ENCODE results near the gene SLC44A4.
"Not testable (repeated sequence)": the region's sequence is repeated elsewhere in the genome, so short reads cannot be mapped to it uniquely, and the experiment has no call there.

Gene SLC44A4

DNA sequence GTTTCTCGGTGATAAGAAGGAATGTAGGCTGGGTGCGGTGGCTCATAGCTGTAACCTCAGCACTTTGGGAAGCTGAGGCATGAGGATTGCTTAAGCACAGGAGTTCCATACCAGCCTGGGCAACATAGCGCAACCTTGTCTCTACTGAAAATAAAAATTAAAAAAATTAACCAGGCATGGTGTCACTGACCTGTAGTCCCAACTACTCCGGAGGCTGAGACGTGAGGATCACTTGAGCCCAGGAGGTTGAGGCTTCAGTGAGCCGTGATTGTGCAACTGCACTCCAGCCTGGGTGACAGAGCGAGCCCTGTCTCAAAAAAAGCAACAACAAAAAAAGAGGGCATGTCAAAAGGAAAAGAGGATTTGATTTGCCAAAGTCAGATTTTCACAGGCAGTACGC lies 20.1 kb downstream of the SLC44A4 start:
- H2AFZ ChIP-seq (ENCODE audit: low read depth, low read length) = no peak overlapping the region
- no peaks in the 10 kb centered on the region for H3K27me3 ChIP-seq (ENCODE audit: low read depth, low read length)
- H3K27ac ChIP-seq (ENCODE audit: low read length) = no peak overlapping the region
- H3K4me3 ChIP-seq (ENCODE audit: low read length) = no peak overlapping the region
- H3K79me2 ChIP-seq (ENCODE audit: low read length) = peaks cover 6% of the 10 kb centered on the region
- TF ChIP-seq, protein P1, sequence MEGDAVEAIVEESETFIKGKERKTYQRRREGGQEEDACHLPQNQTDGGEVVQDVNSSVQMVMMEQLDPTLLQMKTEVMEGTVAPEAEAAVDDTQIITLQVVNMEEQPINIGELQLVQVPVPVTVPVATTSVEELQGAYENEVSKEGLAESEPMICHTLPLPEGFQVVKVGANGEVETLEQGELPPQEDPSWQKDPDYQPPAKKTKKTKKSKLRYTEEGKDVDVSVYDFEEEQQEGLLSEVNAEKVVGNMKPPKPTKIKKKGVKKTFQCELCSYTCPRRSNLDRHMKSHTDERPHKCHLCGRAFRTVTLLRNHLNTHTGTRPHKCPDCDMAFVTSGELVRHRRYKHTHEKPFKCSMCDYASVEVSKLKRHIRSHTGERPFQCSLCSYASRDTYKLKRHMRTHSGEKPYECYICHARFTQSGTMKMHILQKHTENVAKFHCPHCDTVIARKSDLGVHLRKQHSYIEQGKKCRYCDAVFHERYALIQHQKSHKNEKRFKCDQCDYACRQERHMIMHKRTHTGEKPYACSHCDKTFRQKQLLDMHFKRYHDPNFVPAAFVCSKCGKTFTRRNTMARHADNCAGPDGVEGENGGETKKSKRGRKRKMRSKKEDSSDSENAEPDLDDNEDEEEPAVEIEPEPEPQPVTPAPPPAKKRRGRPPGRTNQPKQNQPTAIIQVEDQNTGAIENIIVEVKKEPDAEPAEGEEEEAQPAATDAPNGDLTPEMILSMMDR (IDR thresholded peaks at IDR 0.05; ENCODE audit: low read depth, low read length) = no peak
- no peak for TF ChIP-seq EZH2phosphoT487 (IDR thresholded peaks at IDR 0.05; ENCODE audit: low read depth)
- H3K9ac ChIP-seq (ENCODE audit: low read length) = no peak overlapping the region
- H4K20me1 ChIP-seq (ENCODE audit: insufficient read depth, low read length) = no peaks in the 10 kb centered on the region
- peaks cover 5% of the 10 kb centered on the region for H3K4me1 ChIP-seq (ENCODE audit: low read length)
- H3K9me3 ChIP-seq (ENCODE audit: insufficient read depth, low read length) = no peaks in the 10 kb centered on the region
- no peak overlapping the region for H3K4me2 ChIP-seq (ENCODE audit: low read length)
- peaks cover 3% of the 10 kb centered on the region for H3K36me3 ChIP-seq (replicated peaks; ENCODE audit: low read depth, low read length)

DNA sequence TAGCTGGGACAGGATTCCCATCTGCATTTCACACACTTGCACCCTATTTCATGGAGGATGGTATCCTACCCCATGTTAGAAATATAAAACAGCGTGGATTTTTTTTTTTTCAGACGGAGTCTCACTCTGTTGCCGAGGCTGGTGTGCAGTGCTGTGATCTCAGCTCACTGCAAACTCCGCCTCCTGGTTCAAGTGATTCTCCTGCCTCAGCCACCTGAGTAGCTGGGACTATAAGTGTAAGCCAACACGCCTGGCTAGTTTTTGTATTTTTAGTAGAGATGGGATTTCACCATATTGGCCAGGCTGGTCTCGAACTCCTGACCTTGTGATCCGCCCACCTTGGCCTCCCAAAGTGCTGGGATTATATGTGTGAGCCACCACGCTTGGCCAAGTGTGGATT lies 21.0 kb downstream of the SLC44A4 start:
- H3K4me3 ChIP-seq (ENCODE audit: low read length); H3K4me1 ChIP-seq (ENCODE audit: low read length); H3K9me3 ChIP-seq (ENCODE audit: insufficient read depth, low read length); H3K27me3 ChIP-seq (ENCODE audit: low read depth, low read length); H3K4me2 ChIP-seq (ENCODE audit: low read length); H3K79me2 ChIP-seq (ENCODE audit: low read length); H4K20me1 ChIP-seq (ENCODE audit: insufficient read depth, low read length); H3K27ac ChIP-seq (ENCODE audit: low read length); H3K36me3 ChIP-seq (replicated peaks; ENCODE audit: low read depth, low read length); H2AFZ ChIP-seq (ENCODE audit: low read depth, low read length); H3K9ac ChIP-seq (ENCODE audit: low read length): not testable (repeated sequence)

DNA sequence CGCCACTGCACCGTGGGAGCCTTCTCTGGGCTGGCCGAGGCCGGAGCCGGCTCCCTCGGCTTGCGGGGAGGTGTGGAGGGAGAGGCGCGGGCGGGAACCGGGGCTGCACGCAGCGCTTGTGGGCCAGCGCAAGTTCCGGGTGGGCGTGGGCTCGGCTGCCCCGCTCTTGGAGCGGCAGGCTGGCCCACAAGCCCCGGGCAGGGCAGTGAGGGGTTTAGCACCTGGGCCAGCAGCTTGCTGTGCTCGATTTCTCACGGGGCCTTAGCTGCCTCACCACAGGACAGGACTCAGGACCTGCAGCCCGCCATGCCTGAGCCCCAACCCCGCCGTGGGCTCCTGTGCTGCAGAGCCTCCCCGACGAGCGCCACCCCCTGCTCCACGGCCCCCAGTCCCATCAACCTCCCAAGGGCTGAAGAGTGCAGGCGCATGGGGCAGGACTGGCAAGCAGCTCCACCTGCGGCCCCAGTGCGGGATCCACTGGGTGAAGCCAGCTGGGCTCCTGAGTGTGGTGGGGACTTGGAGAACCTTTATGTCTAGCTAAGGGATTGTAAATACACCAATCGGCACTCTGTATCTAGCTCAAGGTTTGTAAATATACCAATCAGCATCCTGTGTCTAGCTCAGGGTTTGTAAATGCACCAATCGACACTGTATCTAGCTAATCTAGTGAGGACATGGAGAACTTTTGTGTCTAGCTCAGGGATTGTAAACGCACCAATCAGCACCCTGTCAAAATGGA lies 26.6 kb downstream of the SLC44A4 start:
- not testable (repeated sequence) for H3K4me1 ChIP-seq (ENCODE audit: low read length); H3K4me2 ChIP-seq (ENCODE audit: low read length); H2AFZ ChIP-seq (ENCODE audit: low read depth, low read length); H3K27ac ChIP-seq (ENCODE audit: low read length); H3K36me3 ChIP-seq (replicated peaks; ENCODE audit: low read depth, low read length); H3K9me3 ChIP-seq (ENCODE audit: insufficient read depth, low read length); H3K9ac ChIP-seq (ENCODE audit: low read length); H3K79me2 ChIP-seq (ENCODE audit: low read length); H4K20me1 ChIP-seq (ENCODE audit: insufficient read depth, low read length); H3K27me3 ChIP-seq (ENCODE audit: low read depth, low read length); H3K4me3 ChIP-seq (ENCODE audit: low read length)

DNA sequence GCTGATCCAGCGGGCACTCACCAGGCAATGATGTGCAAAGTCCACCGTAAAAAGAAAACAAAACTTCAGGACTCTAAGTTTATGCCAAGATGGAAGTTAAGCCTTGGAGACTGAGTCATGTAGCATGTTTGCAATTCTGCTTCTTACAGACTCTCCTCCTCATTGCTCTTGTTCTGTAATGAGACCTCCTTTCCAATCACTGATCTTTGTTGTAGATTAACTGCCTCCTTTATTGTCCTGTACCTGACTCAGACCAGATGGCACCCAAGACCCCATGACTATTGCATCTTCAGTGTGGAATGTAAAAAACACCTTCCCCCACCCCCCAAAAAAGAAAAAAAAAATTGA lies 27.3 kb downstream of the SLC44A4 start:
- no peak overlapping the region for H2AFZ ChIP-seq (ENCODE audit: low read depth, low read length)
- no peaks in the 10 kb centered on the region for H4K20me1 ChIP-seq (ENCODE audit: insufficient read depth, low read length)
- no peak overlapping the region for H3K27ac ChIP-seq (ENCODE audit: low read length)
- no peaks in the 10 kb centered on the region for H3K9me3 ChIP-seq (ENCODE audit: insufficient read depth, low read length)
- H3K4me2 ChIP-seq (ENCODE audit: low read length) = no peak overlapping the region
- no peaks in the 10 kb centered on the region for H3K4me1 ChIP-seq (ENCODE audit: low read length)
- H3K36me3 ChIP-seq (replicated peaks; ENCODE audit: low read depth, low read length) = no peaks in the 10 kb centered on the region
- H3K27me3 ChIP-seq (ENCODE audit: low read depth, low read length) = no peaks in the 10 kb centered on the region
- no peak overlapping the region for H3K9ac ChIP-seq (ENCODE audit: low read length)
- TF ChIP-seq, protein P1 (IDR thresholded peaks at IDR 0.05; ENCODE audit: low read depth, low read length) = no peak
- no peak for TF ChIP-seq EZH2phosphoT487 (IDR thresholded peaks at IDR 0.05; ENCODE audit: low read depth)
- no peak overlapping the region for H3K4me3 ChIP-seq (ENCODE audit: low read length)
- no peaks in the 10 kb centered on the region for H3K79me2 ChIP-seq (ENCODE audit: low read length)

DNA sequence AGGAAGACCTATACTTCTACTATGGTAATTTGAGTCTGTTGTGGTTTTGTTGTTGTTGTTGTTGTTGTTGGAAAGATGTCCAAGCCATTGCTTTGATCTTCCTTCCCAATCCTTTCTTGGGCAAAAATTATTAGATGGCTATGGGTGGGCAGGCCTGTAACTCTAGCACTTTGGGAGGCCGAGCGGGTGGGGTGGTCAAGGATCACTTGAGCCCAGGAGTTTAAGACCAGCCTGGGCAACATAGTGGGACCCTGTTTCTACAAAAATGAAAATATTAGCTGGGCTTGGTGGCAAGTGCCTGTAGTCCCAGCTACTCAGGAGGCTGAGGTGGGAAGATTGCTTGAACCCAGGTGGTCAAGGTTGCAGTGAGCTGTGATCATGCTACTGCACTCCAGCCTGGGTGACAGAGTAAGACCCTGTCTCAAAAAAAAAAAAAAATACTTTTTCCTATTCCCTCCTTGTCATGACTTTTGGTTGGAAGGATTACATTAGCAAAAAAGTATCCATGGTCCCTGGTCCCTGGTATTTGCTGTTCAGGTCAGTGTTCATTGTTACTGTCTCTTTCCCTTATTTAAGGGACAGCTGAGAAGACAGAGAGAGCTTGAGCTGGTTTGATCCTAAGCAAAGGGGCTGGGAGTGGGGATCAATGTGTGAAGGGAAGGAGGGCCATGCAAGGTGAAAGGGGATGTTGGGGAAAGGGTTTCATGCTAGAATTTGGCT lies 27.9 kb downstream of the SLC44A4 start:
- TF ChIP-seq, protein P1 (IDR thresholded peaks at IDR 0.05; ENCODE audit: low read depth, low read length) = no peak
- TF ChIP-seq EZH2phosphoT487 (IDR thresholded peaks at IDR 0.05; ENCODE audit: low read depth) = no peak
- no peak overlapping the region for H3K4me3 ChIP-seq (ENCODE audit: low read length)

More for the DNA sequence above, 27.9 kb downstream of the SLC44A4 start:
- Histone ChIP-seq H3K79me2 (ENCODE audit: low read length) (no peaks in the 10 kb centered on the region), H3K4me2 (ENCODE audit: low read length) (no peak overlapping the region), H3K9ac (ENCODE audit: low read length) (no peak overlapping the region), H3K36me3 (replicated peaks; ENCODE audit: low read depth, low read length) (no peaks in the 10 kb centered on the region), H4K20me1 (ENCODE audit: insufficient read depth, low read length) (no peaks in the 10 kb centered on the region), H3K9me3 (ENCODE audit: insufficient read depth, low read length) (no peaks in the 10 kb centered on the region), H2AFZ (ENCODE audit: low read depth, low read length) (no peak overlapping the region), H3K27ac (ENCODE audit: low read length) (no peak overlapping the region), H3K4me1 (ENCODE audit: low read length) (no peaks in the 10 kb centered on the region), H3K27me3 (ENCODE audit: low read depth, low read length) (no peaks in the 10 kb centered on the region)

Measured in OCI-LY3 (cell line).